Fibroblast of lung (primary cell): ENCODE data around the gene FHL2. TPM values are rescaled to one million over a fixed set of nuclear protein-coding genes. Genes with fewer than 3 reads are reported as not detected.

Source experiments
- DNase-seq, 2 donors: peaks; one replicate each; pipeline versions ENCODE4 v3.0.0 to v3.0.0-alpha.2; 2010; ENCODE audit warnings: low read depth in 2 of 2
- H2AFZ ChIP-seq: 2 replicates; pipeline ENCODE4 v1.5.1; 2012; ENCODE audit warnings: low read length, control low read depth, inconsistent platforms
- H3K27ac ChIP-seq: 2 replicates; pipeline ENCODE4 v1.5.1; 2011; ENCODE audit warnings: low read length, control low read depth; ENCODE audit not compliant: insufficient read depth
- H3K27me3 ChIP-seq: 2 replicates; pipeline ENCODE4 v1.5.1; 2011; ENCODE audit warnings: mild to moderate bottlenecking, low read length; ENCODE audit not compliant: control insufficient read depth, insufficient read depth
- H3K36me3 ChIP-seq: 2 replicates; pipeline ENCODE4 v1.5.1; 2011; ENCODE audit warnings: low read length; ENCODE audit not compliant: control insufficient read depth, insufficient read depth
- H3K4me1 ChIP-seq: 2 replicates; pipeline ENCODE4 v1.5.1; 2011; ENCODE audit warnings: low read length; ENCODE audit not compliant: control insufficient read depth, insufficient read depth; ENCODE audit errors: extremely low read depth
- H3K4me2 ChIP-seq: 2 replicates; pipeline ENCODE4 v1.5.1; 2011; ENCODE audit warnings: low read length, control low read depth; ENCODE audit not compliant: insufficient read depth; ENCODE audit errors: extremely low read depth
- H3K4me3 ChIP-seq, 4 experiments: fragments of 200-600 bp in 1 of 4; sonication (generic) in 1 of 4; replicated peaks in 1 of 4; 2 replicates each; pipeline ENCODE4 v1.5.1; 2011 to 2016; ENCODE audit warnings: low read length in 4 of 4, low read depth in 3 of 4, mild to moderate bottlenecking in 3 of 4, control low read depth in 2 of 4, inconsistent platforms in 1 of 4, mixed read lengths in 1 of 4; ENCODE audit not compliant: insufficient read depth in 1 of 4; ENCODE audit errors: control extremely low read depth in 1 of 4
- H3K79me2 ChIP-seq: 2 replicates; pipeline ENCODE4 v1.5.1; 2012; ENCODE audit warnings: mild to moderate bottlenecking, low read length, inconsistent platforms; ENCODE audit not compliant: control insufficient read depth, insufficient read depth
- H3K9ac ChIP-seq: 2 replicates; pipeline ENCODE4 v1.5.1; 2011; ENCODE audit warnings: mild to moderate bottlenecking, low read length, control low read depth; ENCODE audit not compliant: insufficient read depth
- H3K9me3 ChIP-seq: 2 replicates; pipeline ENCODE4 v1.5.1; 2012; ENCODE audit warnings: low read depth, low read length; ENCODE audit not compliant: control insufficient read depth, insufficient read depth
- H4K20me1 ChIP-seq: 2 replicates; pipeline ENCODE4 v1.5.1; 2011; ENCODE audit warnings: low read length; ENCODE audit not compliant: control insufficient read depth, insufficient read depth; ENCODE audit errors: extremely low read depth
- CTCF ChIP-seq, 2 donors: IDR thresholded peaks in 1 of 2; conservative IDR thresholded peaks in 1 of 2; 1 replicate in 1 of 2; 2 replicates in 1 of 2; pipeline ENCODE4 v1.5.1; 2011 to 2012; ENCODE audit warnings: low read length in 2 of 2, control low read depth in 1 of 2, inconsistent platforms in 1 of 2, low read depth in 1 of 2, mild to moderate bottlenecking in 1 of 2
- EZH2 ChIP-seq: IDR thresholded peaks from 2 replicates; pipeline ENCODE4 v1.5.1; 2012; ENCODE audit warnings: low read length, control low read depth, mild to moderate bottlenecking; ENCODE audit errors: missing control alignments
- polyA plus RNA-seq, 2 donors: library from polyadenylated mRNA; depleted of rRNA in 1 of 2; stranded (reverse) in 1 of 2; unstranded in 1 of 2; fragments of >200 nt; gene quantifications; 2 replicates each; pipeline ENCODE4 v1.2.1, GENCODE V29; 2011 to 2012; ENCODE audit warnings: missing spikeins in 1 of 2
- total RNA-seq: library from RNA; depleted of rRNA; stranded (reverse); fragments of >200 nt; gene quantifications from 2 replicates; pipeline ENCODE4 v1.2.1, GENCODE V29; 2014

Gene FHL2
- total and polyA plus RNA-seq, 2 donors (not counting 1 experiment from before 2014, with no cell fraction given), result 144 to 421 TPM

GRCh38 chr2:105334211-105334610 lies 64.6 kb downstream of the FHL2 start:
- no peak overlapping the region for H3K4me2 ChIP-seq
- H3K9me3 ChIP-seq, result no peaks in the 10 kb centered on the region
- DNase-seq, result no peak
- H2AFZ ChIP-seq, result no peak overlapping the region
- no peak overlapping the region for H3K9ac ChIP-seq
- TF ChIP-seq EZH2, result no peak
- TF ChIP-seq CTCF (conservative IDR thresholded peaks at IDR 0.05 in 1 of 2, IDR thresholded peaks at IDR 0.05 in 1 of 2; ENCODE audit: low read depth in 1 of 2, low read length in 2 of 2), result no peak
- H3K79me2 ChIP-seq, result peaks cover 19% of the 10 kb centered on the region
- H3K27ac ChIP-seq, result no peak overlapping the region
- H3K27me3 ChIP-seq, result no peaks in the 10 kb centered on the region
- H3K36me3 ChIP-seq, result no peaks in the 10 kb centered on the region
- no peaks in the 10 kb centered on the region for H4K20me1 ChIP-seq
- H3K4me1 ChIP-seq, result peaks cover 3% of the 10 kb centered on the region
- H3K4me3 ChIP-seq, result no peak overlapping the region

- H3K79me2 ChIP-seq, result peaks cover 25% of the 10 kb centered on the region
- H3K27me3 ChIP-seq, result no peaks in the 10 kb centered on the region
- H3K4me1 ChIP-seq, result peaks cover 16% of the 10 kb centered on the region
- DNase-seq, result no peak
- no peak for TF ChIP-seq EZH2
- no peak for TF ChIP-seq CTCF (conservative IDR thresholded peaks at IDR 0.05 in 1 of 2, IDR thresholded peaks at IDR 0.05 in 1 of 2; ENCODE audit: low read depth in 1 of 2, low read length in 2 of 2)
- H3K27ac ChIP-seq, result no peak overlapping the region
- no peaks in the 10 kb centered on the region for H3K36me3 ChIP-seq
- no peak overlapping the region for H3K4me2 ChIP-seq
- H4K20me1 ChIP-seq, result no peaks in the 10 kb centered on the region
- H3K9ac ChIP-seq, result no peak overlapping the region
- H3K9me3 ChIP-seq, result no peaks in the 10 kb centered on the region
- peak overlapping the region; percentile 10 for H2AFZ ChIP-seq
- H3K4me3 ChIP-seq, result no peak overlapping the region
These were observed 68.0 kb downstream of the FHL2 start for GRCh38 chr2:105330681-105331375.

- Histone ChIP-seq H4K20me1 (no peaks in the 10 kb centered on the region), H3K27me3 (no peaks in the 10 kb centered on the region), H3K9ac (peak within 1 kb of the TSS; percentile 87), H2AFZ (peak within 1 kb of the TSS; percentile 75), H3K27ac (peak within 1 kb of the TSS; percentile 85), H3K4me2 (peak within 1 kb of the TSS; percentile 97), H3K36me3 (no peaks in the 10 kb centered on the region), H3K9me3 (no peaks in the 10 kb centered on the region), H3K4me3 (peak within 1 kb of the TSS; percentile 44 to 93 (median 68)), H3K4me1 (peaks cover 16% of the 10 kb centered on the region), H3K79me2 (peaks cover 25% of the 10 kb centered on the region)
- TF ChIP-seq CTCF (conservative IDR thresholded peaks at IDR 0.05 in 1 of 2, IDR thresholded peaks at IDR 0.05 in 1 of 2; ENCODE audit: low read depth in 1 of 2, low read length in 2 of 2), result no peak
- no peak for TF ChIP-seq EZH2
- DNase-seq, result peak; percentile 37 to 56
These were observed 69.0 kb downstream of the FHL2 start, which contains the start of gene TGFBRAP1 for GRCh38 chr2:105329561-105330495. TGFBRAP1 (minus strand) TSS chr2:105329735; CDS start chr2:105308301, 21,434 bp downstream.
